ENCODE measurements around the gene PNKP. TPM values are rescaled to one million over a fixed set of nuclear protein-coding genes. Genes with fewer than 3 reads are reported as not detected.
A peak's percentile ranks its signal among the peaks of the same experiment; 100 is the strongest.

The PNKP gene
- total RNA-seq, 6 experiments from 2014 or later: 39.7 to 48.7 (median 47.2) TPM

DNA sequence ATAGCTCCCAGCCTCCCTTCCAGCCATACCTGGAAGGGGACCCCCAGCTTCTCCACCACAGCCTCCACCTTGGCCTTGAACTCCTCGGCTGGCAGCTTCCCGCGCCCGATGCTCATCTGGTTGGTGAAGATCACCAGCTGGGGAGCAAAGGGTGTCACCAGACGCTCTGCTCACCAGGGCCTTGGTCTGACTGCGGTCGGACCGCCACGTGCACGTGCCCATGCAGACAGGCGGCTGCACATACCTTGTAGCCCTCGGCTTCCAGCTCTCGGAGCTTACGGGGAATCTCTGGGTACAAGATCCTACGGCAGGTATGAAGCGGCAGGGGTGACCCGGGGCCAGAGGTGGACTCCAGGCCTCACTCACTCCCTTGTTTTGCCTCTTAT is 3.4 kb downstream of the PNKP start:
- H3K4me1 Mint-ChIP-seq (ENCODE audit: low read depth): peaks cover 40% of the 10 kb centered on the region
- H3K4me3 Mint-ChIP-seq: no peak overlapping the region
- H3K27ac Mint-ChIP-seq: no peak overlapping the region
- peaks cover 19% of the 10 kb centered on the region for H3K27me3 Mint-ChIP-seq (ENCODE audit: insufficient read depth)
- peaks cover 36% of the 10 kb centered on the region for H3K36me3 Mint-ChIP-seq (ENCODE audit: low read depth)
- H3K9me3 Mint-ChIP-seq: peaks cover 5% of the 10 kb centered on the region; the same call in 1 of the 2 replicates
- TF ChIP-seq, protein P1, sequence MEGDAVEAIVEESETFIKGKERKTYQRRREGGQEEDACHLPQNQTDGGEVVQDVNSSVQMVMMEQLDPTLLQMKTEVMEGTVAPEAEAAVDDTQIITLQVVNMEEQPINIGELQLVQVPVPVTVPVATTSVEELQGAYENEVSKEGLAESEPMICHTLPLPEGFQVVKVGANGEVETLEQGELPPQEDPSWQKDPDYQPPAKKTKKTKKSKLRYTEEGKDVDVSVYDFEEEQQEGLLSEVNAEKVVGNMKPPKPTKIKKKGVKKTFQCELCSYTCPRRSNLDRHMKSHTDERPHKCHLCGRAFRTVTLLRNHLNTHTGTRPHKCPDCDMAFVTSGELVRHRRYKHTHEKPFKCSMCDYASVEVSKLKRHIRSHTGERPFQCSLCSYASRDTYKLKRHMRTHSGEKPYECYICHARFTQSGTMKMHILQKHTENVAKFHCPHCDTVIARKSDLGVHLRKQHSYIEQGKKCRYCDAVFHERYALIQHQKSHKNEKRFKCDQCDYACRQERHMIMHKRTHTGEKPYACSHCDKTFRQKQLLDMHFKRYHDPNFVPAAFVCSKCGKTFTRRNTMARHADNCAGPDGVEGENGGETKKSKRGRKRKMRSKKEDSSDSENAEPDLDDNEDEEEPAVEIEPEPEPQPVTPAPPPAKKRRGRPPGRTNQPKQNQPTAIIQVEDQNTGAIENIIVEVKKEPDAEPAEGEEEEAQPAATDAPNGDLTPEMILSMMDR (IDR thresholded peaks at IDR 0.05): no peak
- DNase-seq: no peak

DNA sequence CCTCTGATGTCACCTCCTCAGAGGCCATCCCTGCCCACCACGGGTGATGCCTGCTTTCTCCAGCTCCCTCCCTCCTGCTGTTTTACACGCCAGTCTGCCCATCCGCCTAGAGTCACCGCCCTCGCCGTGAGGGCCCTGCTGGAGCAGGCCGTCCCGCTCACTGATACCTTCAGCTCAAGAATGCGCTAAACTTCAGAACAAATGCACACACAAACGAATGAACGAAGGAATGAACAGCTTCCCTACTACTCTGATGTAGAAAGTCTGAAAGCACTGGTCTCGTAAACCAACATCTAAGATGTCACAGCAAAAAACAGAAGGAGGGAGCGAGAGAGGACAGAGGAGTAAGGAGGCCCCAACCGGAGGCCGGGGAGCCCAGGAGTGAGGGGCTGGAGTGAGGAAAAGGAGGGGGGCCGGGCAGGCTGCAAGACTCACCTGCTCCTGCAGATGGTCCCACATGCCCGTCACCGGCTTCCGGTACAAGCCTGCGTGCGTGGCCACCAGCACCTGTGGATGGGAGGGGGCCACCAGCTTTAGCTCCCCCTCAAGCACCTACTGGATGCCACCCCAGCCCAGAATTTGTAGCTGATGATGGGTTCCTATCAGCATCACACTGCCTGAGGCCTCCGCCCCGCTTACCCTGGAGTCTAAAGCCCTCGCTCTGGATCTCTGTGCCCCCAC is 4.0 kb downstream of the PNKP start:
- H3K4me1 Mint-ChIP-seq (ENCODE audit: low read depth): peaks cover 44% of the 10 kb centered on the region
- H3K27ac Mint-ChIP-seq: peak overlapping the region; percentile 51; the same call in 1 of the 2 replicates
- TF ChIP-seq, protein P1 (IDR thresholded peaks at IDR 0.05): no peak
- H3K27me3 Mint-ChIP-seq (ENCODE audit: insufficient read depth): peaks cover 19% of the 10 kb centered on the region
- peaks cover 38% of the 10 kb centered on the region for H3K36me3 Mint-ChIP-seq (ENCODE audit: low read depth)
- no peak for DNase-seq
- H3K4me3 Mint-ChIP-seq: no peak overlapping the region
- peaks cover 5% of the 10 kb centered on the region; the same call in 1 of the 2 replicates for H3K9me3 Mint-ChIP-seq

DNA sequence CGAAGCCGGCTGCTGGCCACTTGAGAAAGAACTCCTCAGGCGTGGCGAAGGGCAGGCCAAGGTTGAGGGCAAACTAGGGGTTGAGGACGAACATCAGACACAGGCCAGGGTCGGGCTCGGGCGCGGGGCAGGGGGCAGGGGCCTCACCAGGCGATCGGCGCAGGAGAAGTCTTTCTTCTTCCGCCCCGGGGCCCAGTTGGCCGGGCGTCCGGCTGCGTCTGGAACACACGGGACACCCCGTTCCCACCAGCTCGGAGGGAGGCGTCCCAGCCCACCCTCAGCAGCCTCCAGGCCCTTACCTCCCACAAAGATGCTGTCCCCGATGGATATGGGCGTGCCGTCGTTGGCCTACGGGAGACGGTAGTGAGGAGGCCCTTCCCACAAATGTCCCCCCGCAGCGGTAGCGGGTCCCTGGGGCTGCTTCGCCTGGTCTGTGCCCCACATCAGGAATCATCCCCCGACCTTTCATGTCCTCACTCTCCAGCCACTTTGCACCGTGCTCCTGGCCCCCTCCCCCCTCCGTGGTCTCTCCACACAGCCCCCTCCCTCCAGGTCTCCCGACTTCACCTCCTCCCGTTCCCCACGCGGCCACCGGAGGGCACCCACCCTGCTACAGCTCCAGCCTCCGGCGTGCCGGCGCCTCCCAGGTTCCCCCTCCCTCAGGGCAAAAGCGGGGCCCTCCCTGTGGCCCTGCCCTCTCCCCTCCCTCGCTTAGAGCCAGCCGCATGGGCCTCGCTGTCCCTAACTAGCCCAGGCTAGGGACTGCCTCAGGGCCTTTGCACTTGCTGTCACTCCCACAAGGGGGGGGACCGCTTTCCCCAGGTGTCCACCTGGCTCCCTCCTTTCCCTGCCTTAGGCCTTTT is 4.8 kb downstream of the PNKP start:
- TF ChIP-seq, protein P1 (IDR thresholded peaks at IDR 0.05): peak; percentile 53
- Mint-ChIP-seq H3K27me3 (ENCODE audit: insufficient read depth) (peaks cover 18% of the 10 kb centered on the region), H3K9me3 (peaks cover 5% of the 10 kb centered on the region; the same call in 1 of the 2 replicates), H3K4me1 (ENCODE audit: low read depth) (peaks cover 42% of the 10 kb centered on the region), H3K27ac (no peak overlapping the region), H3K36me3 (ENCODE audit: low read depth) (peaks cover 38% of the 10 kb centered on the region), H3K4me3 (no peak overlapping the region)
- no peak for DNase-seq

DNA sequence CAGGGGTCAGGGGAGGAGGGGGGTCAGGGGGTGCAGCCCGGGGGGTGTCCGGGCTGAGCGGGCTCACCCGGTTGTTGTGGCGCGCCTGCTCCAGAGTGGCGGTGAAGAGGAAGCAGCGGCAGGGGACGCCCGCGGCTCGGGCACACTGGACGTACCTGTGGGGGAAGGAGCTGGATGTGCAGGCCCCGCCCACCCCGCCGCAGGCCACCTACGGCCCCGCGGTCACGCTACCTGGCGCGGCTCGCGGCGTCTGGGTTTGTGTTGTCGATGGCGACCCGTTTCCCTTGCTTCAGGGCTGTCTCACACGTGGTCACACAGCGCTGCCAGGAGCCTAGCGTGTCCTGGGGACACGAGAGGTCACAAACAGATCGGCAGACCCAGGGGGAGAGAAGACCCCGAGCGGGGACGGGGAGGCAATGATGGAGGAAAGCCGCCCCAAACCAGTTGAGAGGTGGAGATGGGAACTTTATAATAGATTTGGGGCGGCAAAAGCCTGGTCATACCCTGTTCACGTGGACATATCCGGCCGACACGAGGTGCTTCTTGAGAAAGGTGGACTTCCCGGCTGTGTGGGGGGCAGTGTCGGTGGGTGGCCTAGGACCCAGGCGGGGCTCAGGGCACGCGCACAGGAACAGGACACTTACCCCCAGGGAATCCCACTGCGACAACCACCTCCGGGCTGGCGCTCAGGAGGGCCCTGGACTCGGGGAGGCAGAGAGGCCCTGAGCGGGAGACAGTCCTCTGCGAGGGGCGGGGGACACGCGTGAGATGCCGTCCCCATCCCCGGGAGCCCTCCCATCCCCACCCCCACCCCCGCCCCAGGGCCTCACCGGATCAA is 5.6 kb downstream of the PNKP start:
- Mint-ChIP-seq H3K4me1 (ENCODE audit: low read depth) (peaks cover 37% of the 10 kb centered on the region), H3K27me3 (ENCODE audit: insufficient read depth) (peaks cover 18% of the 10 kb centered on the region), H3K9me3 (peaks cover 5% of the 10 kb centered on the region; the same call in 1 of the 2 replicates), H3K27ac (no peak overlapping the region), H3K36me3 (ENCODE audit: low read depth) (peaks cover 37% of the 10 kb centered on the region), H3K4me3 (no peak overlapping the region)
- DNase-seq: no peak
- TF ChIP-seq, protein P1 (IDR thresholded peaks at IDR 0.05): no peak

DNA sequence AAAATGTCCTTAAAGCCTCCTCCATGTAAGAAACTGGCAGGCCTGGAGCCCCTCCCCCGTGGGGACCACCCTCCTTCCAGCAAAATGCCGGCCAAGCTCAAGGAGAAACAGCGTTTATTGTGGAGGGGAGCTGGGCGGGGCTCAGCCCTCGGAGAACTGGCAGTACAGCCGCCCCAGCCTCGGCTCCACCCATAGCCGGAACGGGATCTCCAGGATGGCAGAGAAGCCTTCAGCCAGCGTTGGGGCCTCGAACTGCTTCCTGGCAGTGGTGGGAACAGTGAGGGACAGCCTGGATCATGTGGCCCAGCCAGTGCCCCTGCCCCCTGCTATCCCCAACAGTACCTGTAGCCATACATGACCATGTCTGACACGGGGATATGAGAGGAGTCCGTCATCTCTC is 6.3 kb downstream of the PNKP start:
- no peak for DNase-seq
- Mint-ChIP-seq H3K36me3 (ENCODE audit: low read depth) (peaks cover 30% of the 10 kb centered on the region), H3K27ac (no peak overlapping the region), H3K9me3 (peaks cover 4% of the 10 kb centered on the region; the same call in 1 of the 2 replicates), H3K4me3 (no peak overlapping the region), H3K27me3 (ENCODE audit: insufficient read depth) (peaks cover 17% of the 10 kb centered on the region), H3K4me1 (ENCODE audit: low read depth) (peaks cover 30% of the 10 kb centered on the region)
- TF ChIP-seq, protein P1 (IDR thresholded peaks at IDR 0.05): no peak

Data from HFFc6 (cell line).